ENCODE data around the gene GLTP. TPM values are rescaled to one million over a fixed set of nuclear protein-coding genes. Genes with fewer than 3 reads are reported as not detected.

GLTP gene
- total RNA-seq, 1 donor from 2014 or later: 23.8 TPM

DNA sequence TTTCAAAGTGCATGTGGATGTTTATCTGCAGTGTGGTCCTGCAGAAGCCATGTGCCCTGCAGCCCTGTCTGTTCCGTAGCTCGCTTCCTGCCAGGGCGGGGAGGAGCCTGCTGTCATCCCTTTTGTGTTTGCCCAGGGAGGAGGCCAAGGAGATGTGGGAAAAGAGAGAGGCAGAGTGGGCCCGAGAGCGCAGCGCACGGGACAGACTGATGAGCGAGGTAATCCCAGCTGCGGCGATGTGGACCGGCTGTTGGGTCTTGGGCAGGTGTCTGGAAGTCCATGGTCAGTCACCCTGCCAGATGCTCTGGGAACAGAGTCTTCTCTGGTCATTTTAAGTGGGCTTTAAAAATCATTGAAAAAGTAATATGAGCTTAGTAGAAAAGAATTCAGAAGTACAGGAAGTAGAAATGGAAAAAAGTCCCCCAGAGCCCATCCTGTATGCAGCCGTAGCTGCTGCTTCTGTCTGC lies 32.5 kb upstream of the GLTP start:
- Mint-ChIP-seq H3K9me3 (no peaks in the 10 kb centered on the region), H3K27me3 (ENCODE audit: low read depth) (no peaks in the 10 kb centered on the region), H3K4me3 (no peak overlapping the region), H3K4me1 (no peaks in the 10 kb centered on the region), H3K27ac (no peak overlapping the region), H3K36me3 (peaks cover 38% of the 10 kb centered on the region)
- DNase-seq (ENCODE audit: low spot score in 2 of 2, unreplicated experiment in 2 of 2): no peak
- TF ChIP-seq, protein P1, sequence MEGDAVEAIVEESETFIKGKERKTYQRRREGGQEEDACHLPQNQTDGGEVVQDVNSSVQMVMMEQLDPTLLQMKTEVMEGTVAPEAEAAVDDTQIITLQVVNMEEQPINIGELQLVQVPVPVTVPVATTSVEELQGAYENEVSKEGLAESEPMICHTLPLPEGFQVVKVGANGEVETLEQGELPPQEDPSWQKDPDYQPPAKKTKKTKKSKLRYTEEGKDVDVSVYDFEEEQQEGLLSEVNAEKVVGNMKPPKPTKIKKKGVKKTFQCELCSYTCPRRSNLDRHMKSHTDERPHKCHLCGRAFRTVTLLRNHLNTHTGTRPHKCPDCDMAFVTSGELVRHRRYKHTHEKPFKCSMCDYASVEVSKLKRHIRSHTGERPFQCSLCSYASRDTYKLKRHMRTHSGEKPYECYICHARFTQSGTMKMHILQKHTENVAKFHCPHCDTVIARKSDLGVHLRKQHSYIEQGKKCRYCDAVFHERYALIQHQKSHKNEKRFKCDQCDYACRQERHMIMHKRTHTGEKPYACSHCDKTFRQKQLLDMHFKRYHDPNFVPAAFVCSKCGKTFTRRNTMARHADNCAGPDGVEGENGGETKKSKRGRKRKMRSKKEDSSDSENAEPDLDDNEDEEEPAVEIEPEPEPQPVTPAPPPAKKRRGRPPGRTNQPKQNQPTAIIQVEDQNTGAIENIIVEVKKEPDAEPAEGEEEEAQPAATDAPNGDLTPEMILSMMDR (IDR thresholded peaks at IDR 0.05; ENCODE audit: unreplicated experiment): no peak

DNA sequence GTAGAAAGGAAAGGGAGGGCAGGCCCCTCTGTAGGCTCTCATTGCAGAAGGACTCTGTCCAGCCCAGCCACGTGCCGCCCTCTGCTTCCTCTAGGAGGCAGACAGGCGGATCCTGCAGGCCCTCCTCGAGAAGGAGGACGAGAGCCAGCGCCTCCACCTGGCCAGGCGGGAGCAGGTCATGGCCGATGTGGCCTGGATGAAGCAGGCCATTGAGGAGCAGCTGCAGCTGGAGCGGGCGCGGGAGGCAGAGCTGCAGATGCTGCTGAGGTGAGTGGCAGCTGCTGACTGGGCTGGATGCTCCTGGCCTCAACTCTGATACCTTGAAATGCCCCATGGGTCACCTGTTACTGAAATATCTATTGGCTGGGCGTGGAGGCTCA lies 30.6 kb upstream of the GLTP start:
- H3K27me3 Mint-ChIP-seq (ENCODE audit: low read depth): no peaks in the 10 kb centered on the region
- no peak overlapping the region for H3K4me3 Mint-ChIP-seq
- H3K4me1 Mint-ChIP-seq: no peaks in the 10 kb centered on the region
- H3K9me3 Mint-ChIP-seq: no peaks in the 10 kb centered on the region
- no peak for DNase-seq (ENCODE audit: low spot score in 2 of 2, unreplicated experiment in 2 of 2)
- H3K27ac Mint-ChIP-seq: no peak overlapping the region
- TF ChIP-seq, protein P1 (IDR thresholded peaks at IDR 0.05; ENCODE audit: unreplicated experiment): no peak
- H3K36me3 Mint-ChIP-seq: peaks cover 37% of the 10 kb centered on the region

DNA sequence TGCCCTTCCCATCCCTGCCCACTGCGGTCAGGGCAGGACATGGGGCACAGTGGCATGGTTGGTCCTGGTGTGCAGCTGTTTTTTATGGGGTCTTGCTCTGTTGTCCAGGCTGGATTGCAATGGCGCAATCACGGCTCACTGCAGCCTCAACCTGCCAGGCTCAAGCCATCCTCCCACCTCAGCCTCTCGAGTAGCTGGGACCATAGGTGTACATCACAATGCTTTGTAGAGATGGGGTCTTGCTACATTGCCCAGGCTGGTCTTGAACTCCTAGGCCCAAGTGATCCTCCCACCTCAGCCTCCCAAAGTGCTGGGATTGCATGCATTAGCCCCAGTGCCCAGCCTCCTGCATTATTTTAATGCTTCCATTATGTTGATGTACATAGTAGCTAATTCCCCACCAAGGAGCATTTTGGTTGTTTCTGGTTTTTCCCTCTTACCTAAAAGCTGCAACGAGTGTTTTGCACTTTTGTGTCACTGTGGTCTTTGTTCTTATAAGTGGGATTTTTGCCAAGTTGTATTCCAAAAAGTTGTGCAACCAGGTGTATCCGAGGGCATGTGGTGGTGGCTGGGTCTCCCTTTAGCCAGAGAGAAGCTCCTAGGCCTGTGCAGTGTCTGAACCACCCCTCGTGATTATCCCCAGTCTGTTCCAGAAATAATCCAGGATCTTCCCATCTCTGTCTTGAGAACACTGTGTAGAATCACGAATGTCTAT lies 30.1 kb upstream of the GLTP start:
- H3K9me3 Mint-ChIP-seq: no peaks in the 10 kb centered on the region
- H3K27ac Mint-ChIP-seq: no peak overlapping the region
- no peaks in the 10 kb centered on the region for H3K27me3 Mint-ChIP-seq (ENCODE audit: low read depth)
- H3K4me3 Mint-ChIP-seq: no peak overlapping the region
- no peak for DNase-seq (ENCODE audit: low spot score in 2 of 2, unreplicated experiment in 2 of 2)
- TF ChIP-seq, protein P1 (IDR thresholded peaks at IDR 0.05; ENCODE audit: unreplicated experiment): no peak
- no peaks in the 10 kb centered on the region for H3K4me1 Mint-ChIP-seq
- peaks cover 39% of the 10 kb centered on the region for H3K36me3 Mint-ChIP-seq

DNA sequence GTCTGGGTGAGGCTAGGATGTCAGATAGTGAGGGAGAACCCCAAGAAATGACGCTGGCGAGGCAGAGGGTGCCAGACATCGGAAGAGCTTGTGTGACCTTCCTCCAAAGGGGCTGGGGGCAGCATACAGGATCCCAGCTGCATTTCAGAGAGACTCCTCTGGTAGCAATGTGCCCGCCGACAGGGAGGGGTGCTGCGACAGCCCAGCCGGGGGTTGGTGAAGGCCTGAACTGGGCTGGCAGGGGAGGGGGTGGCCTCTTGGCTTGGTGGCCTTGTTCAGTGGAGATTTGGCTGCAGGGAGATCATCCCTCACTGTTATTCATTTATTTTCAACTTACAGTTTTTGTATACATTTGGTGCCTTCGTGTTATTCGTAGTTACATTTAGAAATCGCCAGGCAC lies 25.0 kb upstream of the GLTP start:
- H3K4me3 Mint-ChIP-seq: no peak overlapping the region
- no peaks in the 10 kb centered on the region for H3K9me3 Mint-ChIP-seq
- H3K4me1 Mint-ChIP-seq: peaks cover 15% of the 10 kb centered on the region
- TF ChIP-seq, protein P1 (IDR thresholded peaks at IDR 0.05; ENCODE audit: unreplicated experiment): no peak
- DNase-seq (ENCODE audit: low spot score in 2 of 2, unreplicated experiment in 2 of 2): no peak
- no peaks in the 10 kb centered on the region for H3K27me3 Mint-ChIP-seq (ENCODE audit: low read depth)
- H3K27ac Mint-ChIP-seq: no peak overlapping the region
- peaks cover 38% of the 10 kb centered on the region for H3K36me3 Mint-ChIP-seq

- TF ChIP-seq, protein P1 (IDR thresholded peaks at IDR 0.05; ENCODE audit: unreplicated experiment): no peak
- H3K36me3 Mint-ChIP-seq: peaks cover 28% of the 10 kb centered on the region
- DNase-seq (ENCODE audit: low spot score in 2 of 2, unreplicated experiment in 2 of 2): no peak
- H3K27me3 Mint-ChIP-seq (ENCODE audit: low read depth): no peaks in the 10 kb centered on the region
- H3K27ac Mint-ChIP-seq: no peak overlapping the region
- peaks cover 20% of the 10 kb centered on the region for H3K4me1 Mint-ChIP-seq
- H3K4me3 Mint-ChIP-seq: no peak overlapping the region
- no peaks in the 10 kb centered on the region for H3K9me3 Mint-ChIP-seq
Observed at GRCh38 chr12:109902891-109903418, 22.6 kb upstream of the GLTP start.
